Ovary (tissue), 9 donors: ENCODE measurements around the gene LRRC34. TPM values are rescaled to one million over a fixed set of nuclear protein-coding genes. Genes with fewer than 3 reads are reported as not detected.
A peak's percentile ranks its signal among the peaks of the same experiment; 100 is the strongest.

ENCODE experiments used
- DNase-seq, 5 donors: peaks; one replicate each; pipeline ENCODE4 v3.0.0-alpha.2; 2019 to 2020
- H3K27ac ChIP-seq, 2 donors: fragments of 200-600 bp; one replicate each; pipeline versions ENCODE4 v1.5.1 to v1.8.0; 2019 to 2022
- H3K27me3 ChIP-seq: fragments of 200-600 bp; one replicate; pipeline ENCODE4 v1.8.0; 2022
- H3K36me3 ChIP-seq: fragments of 200-600 bp; sonication (generic); one replicate; pipeline ENCODE4 v1.5.1; 2019
- H3K4me1 ChIP-seq: one replicate; pipeline ENCODE4 v1.8.1; 2013; ENCODE audit warnings: mild to moderate bottlenecking, moderate library complexity; ENCODE audit not compliant: insufficient read depth
- H3K4me3 ChIP-seq: fragments of 200-600 bp; sonication (generic); one replicate; pipeline ENCODE4 v1.5.1; 2017
- H3K9me3 ChIP-seq, 2 donors: fragments of 200-600 bp in 1 of 2; sonication (generic) in 1 of 2; one replicate each; pipeline versions ENCODE4 v1.5.1 to v1.8.1; 2013 to 2019; ENCODE audit warnings: mild to moderate bottlenecking in 1 of 2, moderate library complexity in 1 of 2
- EP300 ChIP-seq: sonication (generic); formaldehyde crosslinking; IDR thresholded peaks from one replicate; pipeline ENCODE4 v1.6.1; 2017; ENCODE audit warnings: antibody characterized with exemption
- POLR2A ChIP-seq: fragments of 450-650 bp; IDR thresholded peaks from one replicate; pipeline ENCODE4 v1.6.1; 2017; ENCODE audit warnings: antibody characterized with exemption, mild to moderate bottlenecking, moderate library complexity
- WGBS, 3 donors: extraction: QIAGEN DNeasy Blood & Tissue Kit in 1 of 3; methylation state at CpG; one replicate each; pipeline versions ENCODE4 v1.1.5 to v1.1.7; 2013 to 2017; 5-methylcytosine and 5-hydroxymethylcytosine counted together
- intact Hi-C, 4 donors: fragments of 100-400 bp; cut with DNase I; formaldehyde crosslinking; loops; one replicate each; pipeline versions ENCODE4 v1.11.0 to v1.15.1; 2022 to 2023
- polyA plus RNA-seq, 2 donors: library from polyadenylated mRNA; stranded (reverse); fragments of 200-250 nt in 1 of 2; fragments of 350-450 nt in 1 of 2; fragmentation: Illumina TruSeq in 1 of 2; extraction: RNeasy Lipid Tissue Mini Kit (QIAGEN cat#74804) in 1 of 2; gene quantifications; one replicate each; pipeline ENCODE4 v1.2.3, GENCODE V29; 2013 to 2014
- total RNA-seq, 7 donors: library from RNA; depleted of rRNA in 2 of 7; stranded (reverse); fragments of >200 nt in 2 of 7; fragmentation: NEBNext Ultra II Directional in 3 of 7; extraction: Animal tissue kit (Norgen Biotek cat#: 25700) in 3 of 7; gene quantifications; one replicate each; pipeline versions ENCODE4 v1.1.0 to v1.2.4, GENCODE V29; 2016 to 2023
- TF ChIP-seq, protein P1 (sequence below), 3 donors: fragments of 450-650 bp in 2 of 3; fragments of 200-600 bp in 1 of 3; IDR thresholded peaks; one replicate each; pipeline versions ENCODE4 v1.5.1 to v1.8.0; 2016 to 2022; ENCODE audit warnings: antibody characterized with exemption in 3 of 3, mild to moderate bottlenecking in 1 of 3
- donor health status: DM: no; HTN: no; CAD: no; lungs with moderate emphysema.
- donor health status: DM: no; HTN: no; CAD: no.
- donor health status: Bipolar disorder and iron deficiency.
- donor health status: DM: yes; HTN: yes; CAD: no.
- donor health status: DM: no; HTN: no; CAD: no.
- donor health status: DM: yes; HTN: yes; CAD: no.

LRRC34 gene
- total and polyA plus RNA-seq, 9 donors = 1.7 to 8.1 (median 4.3) TPM

DNA sequence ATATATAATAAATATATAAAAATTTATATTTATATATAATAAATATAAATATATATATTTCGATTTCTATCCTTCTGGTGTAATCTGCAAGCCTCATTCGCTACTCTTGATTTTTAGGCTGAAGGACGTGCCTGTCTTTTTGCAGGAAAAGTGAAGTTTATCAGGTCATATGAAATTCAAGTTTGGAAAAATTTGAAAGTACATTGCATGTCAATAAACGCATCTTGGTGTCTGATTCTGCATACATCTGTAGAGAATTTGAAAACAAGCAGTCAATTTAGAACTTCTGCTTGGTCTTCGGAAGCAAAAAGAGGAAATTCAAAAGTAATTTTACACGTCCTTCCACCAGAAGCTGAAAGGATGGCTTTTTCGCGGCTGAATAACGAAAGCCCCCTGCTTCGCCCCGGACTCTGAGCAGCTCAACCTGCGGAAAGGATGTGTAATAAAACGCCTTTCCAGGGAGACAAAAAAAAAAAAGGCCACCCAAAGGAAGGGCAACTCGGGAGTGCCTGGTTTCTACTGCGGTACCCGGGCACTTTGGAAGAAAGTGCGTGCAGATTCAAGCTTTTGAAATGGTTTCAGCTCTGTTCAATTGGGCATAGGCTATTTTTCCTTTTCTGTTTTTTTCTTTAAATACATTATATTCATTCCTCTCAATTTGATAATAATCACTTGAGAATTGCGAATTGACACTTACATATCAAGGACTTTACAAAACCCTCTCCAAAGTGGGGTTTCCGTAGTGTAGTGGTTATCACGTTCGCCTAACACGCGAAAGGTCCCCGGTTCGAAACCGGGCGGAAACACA lies 41.0 kb downstream of the LRRC34 start:
- intact Hi-C loops = loop anchor here in 1 of 4 donors (10.0 kb wide), 1 partner anchor 583 kb away; the partner anchor contains the start of gene SKIL
- H3K4me3 ChIP-seq = peak overlapping the region; percentile 99
- H3K9me3 ChIP-seq = no peaks in the 10 kb centered on the region
- no peaks in the 10 kb centered on the region for H3K36me3 ChIP-seq
- no peaks in the 10 kb centered on the region for H3K27me3 ChIP-seq
- H3K27ac ChIP-seq = peak overlapping the region in 1 of 2 donors; percentile 97
- 0 to 1% (median 0%) methylated on average over 27 of the region's 27 CpGs for WGBS, 3 donors
- TF ChIP-seq POLR2A = peak; percentile 20
- TF ChIP-seq EP300 = no peak
- TF ChIP-seq, protein P1, sequence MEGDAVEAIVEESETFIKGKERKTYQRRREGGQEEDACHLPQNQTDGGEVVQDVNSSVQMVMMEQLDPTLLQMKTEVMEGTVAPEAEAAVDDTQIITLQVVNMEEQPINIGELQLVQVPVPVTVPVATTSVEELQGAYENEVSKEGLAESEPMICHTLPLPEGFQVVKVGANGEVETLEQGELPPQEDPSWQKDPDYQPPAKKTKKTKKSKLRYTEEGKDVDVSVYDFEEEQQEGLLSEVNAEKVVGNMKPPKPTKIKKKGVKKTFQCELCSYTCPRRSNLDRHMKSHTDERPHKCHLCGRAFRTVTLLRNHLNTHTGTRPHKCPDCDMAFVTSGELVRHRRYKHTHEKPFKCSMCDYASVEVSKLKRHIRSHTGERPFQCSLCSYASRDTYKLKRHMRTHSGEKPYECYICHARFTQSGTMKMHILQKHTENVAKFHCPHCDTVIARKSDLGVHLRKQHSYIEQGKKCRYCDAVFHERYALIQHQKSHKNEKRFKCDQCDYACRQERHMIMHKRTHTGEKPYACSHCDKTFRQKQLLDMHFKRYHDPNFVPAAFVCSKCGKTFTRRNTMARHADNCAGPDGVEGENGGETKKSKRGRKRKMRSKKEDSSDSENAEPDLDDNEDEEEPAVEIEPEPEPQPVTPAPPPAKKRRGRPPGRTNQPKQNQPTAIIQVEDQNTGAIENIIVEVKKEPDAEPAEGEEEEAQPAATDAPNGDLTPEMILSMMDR (IDR thresholded peaks at IDR 0.05) = no peak
- DNase-seq = peak; percentile 59 to 72 (median 69)
- H3K4me1 ChIP-seq = peaks cover 4% of the 10 kb centered on the region

DNA sequence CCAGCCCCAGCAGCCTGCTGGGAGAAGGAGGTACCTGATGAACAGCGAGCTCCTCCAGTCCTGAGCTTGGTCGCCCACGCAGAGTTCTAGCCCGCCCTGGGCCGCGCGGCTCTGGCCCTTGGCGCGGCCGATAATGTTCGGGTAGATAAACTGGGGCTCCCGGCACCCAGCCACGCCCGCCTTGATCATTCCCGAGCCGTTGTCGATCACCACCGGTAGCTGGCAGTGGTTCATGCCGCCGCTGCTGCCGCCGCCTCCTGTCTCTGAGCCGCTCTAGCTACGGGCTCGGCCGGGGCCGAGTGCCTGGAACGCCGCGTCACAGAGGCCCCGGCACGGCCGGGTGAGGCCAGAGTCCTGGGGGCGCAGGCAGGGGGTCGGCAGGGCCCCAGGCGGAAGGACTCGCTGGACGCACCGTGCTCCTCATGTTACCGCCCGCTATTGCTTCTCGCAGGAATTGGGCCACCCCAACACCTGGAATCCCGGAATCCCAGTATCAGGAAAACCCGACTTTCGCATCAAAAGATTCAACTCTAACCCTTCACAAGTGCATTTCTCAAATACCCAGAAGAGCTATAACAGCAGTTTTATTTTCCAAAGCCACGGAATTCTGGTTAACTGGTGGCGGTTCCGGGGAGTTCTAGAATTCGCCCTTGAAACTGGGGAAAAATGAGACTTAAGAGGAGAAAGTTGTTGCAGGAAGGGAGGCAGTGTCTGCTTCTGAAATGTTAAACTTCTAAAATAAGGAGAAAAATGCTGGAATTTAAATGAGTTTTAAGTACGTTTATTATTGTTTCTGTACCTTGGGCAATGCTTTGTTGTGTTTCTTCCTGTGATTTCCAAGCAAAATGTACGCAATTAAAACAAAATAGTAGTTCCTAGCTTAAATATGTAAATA lies 43.2 kb downstream of the LRRC34 start, which contains the start of gene ACTRT3:
TSS of gene ACTRT3 (minus strand) at position 275 of the 895 bp plus-strand sequence. CDS start at position 234, 41 bp downstream.
- peaks cover 2% of the 10 kb centered on the region for H3K4me1 ChIP-seq
- intact Hi-C loops = loop anchor here in 2 of 4 donors (10.0 kb wide), 2 partner anchors 195 to 585 kb away; partner anchors contain the start of genes SEC62 (in 1 of the 2) and SKIL (in 1 of the 2)
- H3K9me3 ChIP-seq = no peaks in the 10 kb centered on the region
- no peaks in the 10 kb centered on the region for H3K27me3 ChIP-seq
- WGBS, 3 donors = 1 to 2% (median 2%) methylated on average over 31 to 51 of the region's 51 CpGs
- H3K27ac ChIP-seq = peak within 1 kb of the TSS; percentile 74 to 79
- peak; percentile 60 to 82 (median 73) for DNase-seq
- peak within 1 kb of the TSS; percentile 60 for H3K4me3 ChIP-seq
- no peak for TF ChIP-seq EP300
- TF ChIP-seq, protein P1 (IDR thresholded peaks at IDR 0.05) = no peak
- no peak for TF ChIP-seq POLR2A
- no peaks in the 10 kb centered on the region for H3K36me3 ChIP-seq

DNA sequence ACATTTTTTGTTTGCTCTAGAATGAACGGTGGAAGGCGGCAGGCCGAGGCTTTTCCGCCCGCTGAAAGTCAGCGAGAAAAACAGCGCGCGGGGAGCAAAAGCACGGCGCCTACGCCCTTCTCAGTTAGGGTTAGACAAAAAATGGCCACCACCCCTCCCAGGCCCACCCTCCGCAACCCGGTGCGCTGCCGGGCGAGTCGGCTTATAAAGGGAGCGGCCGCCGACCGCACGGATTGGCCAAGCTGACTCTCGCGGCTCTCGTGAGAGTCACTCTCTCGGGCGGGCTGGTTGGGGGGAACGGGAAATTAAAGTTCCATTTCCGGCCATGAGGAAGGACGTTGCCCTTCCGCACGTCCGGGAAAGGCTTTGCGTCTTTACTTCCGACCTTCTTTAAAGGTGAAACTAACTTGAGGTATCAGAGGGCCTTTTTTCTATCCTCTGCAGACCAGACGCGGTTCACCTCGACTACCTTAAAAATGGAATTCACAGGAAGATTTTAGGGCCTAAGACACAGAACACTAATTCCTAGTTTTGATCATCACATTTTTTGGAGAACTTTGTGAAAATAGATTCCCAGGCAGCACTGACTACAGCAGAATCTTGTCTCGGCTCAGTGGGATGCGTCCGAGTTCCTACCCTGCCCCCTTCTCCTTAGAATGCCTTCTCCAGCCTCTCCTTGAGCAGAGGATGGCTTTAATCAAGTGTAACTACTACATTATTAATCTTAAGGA lies 47.7 kb downstream of the LRRC34 start, which contains the start of gene TERC:
TSS of gene TERC (minus strand) at position 179 of the 731 bp plus-strand sequence.
- Histone ChIP-seq H3K4me3 (peak within 1 kb of the TSS; percentile 69), H3K4me1 (no peaks in the 10 kb centered on the region), H3K9me3 (no peaks in the 10 kb centered on the region), H3K27me3 (no peaks in the 10 kb centered on the region), H3K36me3 (no peaks in the 10 kb centered on the region), H3K27ac (peak within 1 kb of the TSS; percentile 90 to 96)
- intact Hi-C loops = loop anchor here in 1 of 4 donors (10.0 kb wide), 1 partner anchor 200 kb away; the partner anchor contains the start of gene SEC62
- peak; percentile 95 to 96 (median 95) for DNase-seq
- 1 to 2% (median 2%) methylated on average over 42 of the region's 42 CpGs for WGBS, 3 donors
- TF ChIP-seq, protein P1 (IDR thresholded peaks at IDR 0.05) = peak in 1 of 3 donors; percentile 12
- TF ChIP-seq POLR2A = peak; percentile 97
- TF ChIP-seq EP300 = peak; percentile 72
